Peyer's patch (tissue), 4 donors: Measurements from ENCODE around the gene VSIR. TPM values are rescaled to one million over a fixed set of nuclear protein-coding genes. Genes with fewer than 3 reads are reported as not detected.

Source experiments
- DNase-seq, 3 donors: peaks; one replicate each; pipeline ENCODE4 v3.0.0-alpha.2; 2017 to 2019
- H3K27ac ChIP-seq, 4 donors: fragments of 200-600 bp; sonication (generic); one replicate each; pipeline ENCODE4 v1.5.1; 2016 to 2019
- H3K27me3 ChIP-seq, 2 donors: fragments of 200-600 bp; sonication (generic); one replicate each; pipeline ENCODE4 v1.5.1; 2019
- H3K36me3 ChIP-seq, 3 donors: fragments of 200-600 bp; sonication (generic); one replicate each; pipeline ENCODE4 v1.5.1; 2016 to 2019
- H3K4me1 ChIP-seq, 4 donors: fragments of 200-600 bp; sonication (generic); one replicate each; pipeline ENCODE4 v1.5.1; 2016 to 2019
- H3K4me3 ChIP-seq, 4 donors: fragments of 200-600 bp; sonication (generic); 1 replicate in 3 of 4; 2 replicates in 1 of 4; pipeline ENCODE4 v1.5.1; 2016 to 2019; ENCODE audit warnings: mild to moderate bottlenecking in 1 of 4
- H3K9me3 ChIP-seq, 4 donors: fragments of 200-600 bp; sonication (generic); one replicate each; pipeline ENCODE4 v1.5.1; 2016 to 2019; ENCODE audit warnings: mild to moderate bottlenecking in 1 of 4
- POLR2A ChIP-seq, 2 donors: fragments of 450-650 bp; IDR thresholded peaks; one replicate each; pipeline ENCODE4 v1.5.1; 2017; ENCODE audit warnings: antibody characterized with exemption in 2 of 2, mild to moderate bottlenecking in 2 of 2, moderate library complexity in 2 of 2
- total RNA-seq, 4 donors: library from RNA; depleted of rRNA; stranded (reverse); fragments of >200 nt; gene quantifications; one replicate each; pipeline ENCODE4 v1.1.0, GENCODE V29; 2016
- TF ChIP-seq, protein P1 (sequence below), 6 experiments: fragments of 450-650 bp in 4 of 6; fragments of 200-600 bp in 2 of 6; sonication (generic) in 1 of 6; IDR thresholded peaks; one replicate each; pipeline ENCODE4 v1.5.1; 2017 to 2019; ENCODE audit warnings: antibody characterized with exemption in 6 of 6, mild to moderate bottlenecking in 3 of 6, moderate library complexity in 1 of 6

Gene VSIR
- total RNA-seq, 4 donors from 2014 or later, result 38.0 to 169 (median 127) TPM

DNA sequence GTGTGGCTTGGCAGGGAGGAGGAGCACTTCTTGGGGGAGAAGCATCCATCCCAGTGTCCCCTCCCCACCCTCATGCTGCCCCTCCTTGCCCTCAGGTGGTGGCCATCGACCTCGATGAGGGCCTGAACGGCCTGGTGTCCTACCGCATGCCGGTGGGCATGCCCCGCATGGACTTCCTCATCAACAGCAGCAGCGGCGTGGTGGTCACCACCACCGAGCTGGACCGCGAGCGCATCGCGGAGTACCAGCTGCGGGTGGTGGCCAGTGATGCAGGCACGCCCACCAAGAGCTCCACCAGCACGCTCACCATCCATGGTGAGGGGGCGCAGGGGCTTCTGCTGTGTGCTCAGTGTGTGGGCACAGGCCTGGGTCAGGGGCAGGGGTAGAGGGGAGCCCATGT is 68.5 kb downstream of the VSIR start:
- no peaks in the 10 kb centered on the region for H3K36me3 ChIP-seq
- no peak overlapping the region for H3K4me3 ChIP-seq
- TF ChIP-seq POLR2A (IDR thresholded peaks at IDR 0.05), result no peak
- TF ChIP-seq, protein P1, sequence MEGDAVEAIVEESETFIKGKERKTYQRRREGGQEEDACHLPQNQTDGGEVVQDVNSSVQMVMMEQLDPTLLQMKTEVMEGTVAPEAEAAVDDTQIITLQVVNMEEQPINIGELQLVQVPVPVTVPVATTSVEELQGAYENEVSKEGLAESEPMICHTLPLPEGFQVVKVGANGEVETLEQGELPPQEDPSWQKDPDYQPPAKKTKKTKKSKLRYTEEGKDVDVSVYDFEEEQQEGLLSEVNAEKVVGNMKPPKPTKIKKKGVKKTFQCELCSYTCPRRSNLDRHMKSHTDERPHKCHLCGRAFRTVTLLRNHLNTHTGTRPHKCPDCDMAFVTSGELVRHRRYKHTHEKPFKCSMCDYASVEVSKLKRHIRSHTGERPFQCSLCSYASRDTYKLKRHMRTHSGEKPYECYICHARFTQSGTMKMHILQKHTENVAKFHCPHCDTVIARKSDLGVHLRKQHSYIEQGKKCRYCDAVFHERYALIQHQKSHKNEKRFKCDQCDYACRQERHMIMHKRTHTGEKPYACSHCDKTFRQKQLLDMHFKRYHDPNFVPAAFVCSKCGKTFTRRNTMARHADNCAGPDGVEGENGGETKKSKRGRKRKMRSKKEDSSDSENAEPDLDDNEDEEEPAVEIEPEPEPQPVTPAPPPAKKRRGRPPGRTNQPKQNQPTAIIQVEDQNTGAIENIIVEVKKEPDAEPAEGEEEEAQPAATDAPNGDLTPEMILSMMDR (IDR thresholded peaks at IDR 0.05), result no peak
- no peak overlapping the region for H3K27ac ChIP-seq
- no peaks in the 10 kb centered on the region for H3K27me3 ChIP-seq
- DNase-seq, result no peak
- peaks cover 0 to 10% (median 3%) of the 10 kb centered on the region in 4 donors for H3K4me1 ChIP-seq
- H3K9me3 ChIP-seq, result no peaks in the 10 kb centered on the region

DNA sequence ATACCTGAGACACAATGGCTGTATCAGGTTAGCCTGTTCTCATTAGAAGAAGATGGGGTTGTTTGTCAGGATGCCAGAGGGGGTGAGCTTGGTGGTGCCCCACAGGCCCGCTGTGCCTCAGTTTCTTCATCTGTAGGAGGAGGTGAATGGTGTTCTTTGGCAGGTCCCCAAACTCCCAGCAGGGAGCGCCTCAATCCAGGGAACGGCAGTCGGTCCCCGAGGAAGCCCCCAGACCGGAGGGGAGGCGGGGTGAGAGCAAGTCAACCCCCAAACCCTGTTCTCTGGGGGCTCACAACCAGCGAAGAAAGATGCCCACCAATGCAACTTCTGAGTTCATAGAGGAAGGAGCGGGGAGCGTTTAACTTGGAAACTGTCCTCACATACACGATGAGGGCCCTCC is 69.7 kb downstream of the VSIR start:
- TF ChIP-seq, protein P1 (IDR thresholded peaks at IDR 0.05), result no peak
- TF ChIP-seq POLR2A (IDR thresholded peaks at IDR 0.05), result no peak
- no peak for DNase-seq
- H3K4me1 ChIP-seq, result peaks cover 0 to 8% (median 2%) of the 10 kb centered on the region in 4 donors

DNA sequence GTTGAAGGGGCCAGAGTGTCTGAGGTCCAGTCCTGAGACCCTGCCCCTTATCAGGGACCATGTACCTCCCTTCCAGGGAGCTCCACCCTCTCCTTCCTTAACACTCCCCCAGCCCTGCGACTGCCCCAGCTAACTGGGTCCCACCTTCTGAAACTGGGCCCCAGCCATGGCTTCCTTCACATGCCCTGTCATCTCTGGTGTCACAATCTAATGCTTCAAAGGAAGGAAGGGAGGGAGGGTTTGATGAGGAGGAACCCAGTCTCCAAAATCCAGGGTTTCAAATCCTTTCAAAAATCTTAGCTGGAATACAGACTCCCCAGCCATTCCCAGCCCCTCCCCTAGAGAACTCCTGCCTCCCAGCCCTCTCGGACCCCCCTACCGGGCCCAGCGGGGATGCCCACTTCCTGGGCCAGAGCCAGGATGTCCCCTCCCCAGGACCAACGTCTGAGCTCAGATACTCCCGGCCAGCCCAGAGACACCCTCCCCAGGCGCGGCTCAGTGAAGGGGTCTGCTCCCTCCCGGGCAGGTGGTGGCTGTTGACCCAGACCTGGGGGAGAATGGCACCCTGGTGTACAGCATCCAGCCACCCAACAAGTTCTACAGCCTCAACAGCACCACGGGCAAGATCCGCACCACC is 71.7 kb downstream of the VSIR start:
- Histone ChIP-seq H3K27me3 (no peaks in the 10 kb centered on the region), H3K27ac (no peak overlapping the region), H3K4me3 (no peak overlapping the region), H3K36me3 (no peaks in the 10 kb centered on the region), H3K4me1 (peaks cover 0 to 8% (median 1%) of the 10 kb centered on the region in 4 donors), H3K9me3 (no peaks in the 10 kb centered on the region)
- DNase-seq, result no peak
- TF ChIP-seq POLR2A (IDR thresholded peaks at IDR 0.05), result no peak
- TF ChIP-seq, protein P1 (IDR thresholded peaks at IDR 0.05), result no peak

More for the DNA sequence above, 69.7 kb downstream of the VSIR start:
- H3K27ac ChIP-seq, result no peak overlapping the region
- H3K4me3 ChIP-seq, result no peak overlapping the region
- H3K36me3 ChIP-seq, result no peaks in the 10 kb centered on the region
- no peaks in the 10 kb centered on the region for H3K27me3 ChIP-seq
- no peaks in the 10 kb centered on the region for H3K9me3 ChIP-seq

DNA sequence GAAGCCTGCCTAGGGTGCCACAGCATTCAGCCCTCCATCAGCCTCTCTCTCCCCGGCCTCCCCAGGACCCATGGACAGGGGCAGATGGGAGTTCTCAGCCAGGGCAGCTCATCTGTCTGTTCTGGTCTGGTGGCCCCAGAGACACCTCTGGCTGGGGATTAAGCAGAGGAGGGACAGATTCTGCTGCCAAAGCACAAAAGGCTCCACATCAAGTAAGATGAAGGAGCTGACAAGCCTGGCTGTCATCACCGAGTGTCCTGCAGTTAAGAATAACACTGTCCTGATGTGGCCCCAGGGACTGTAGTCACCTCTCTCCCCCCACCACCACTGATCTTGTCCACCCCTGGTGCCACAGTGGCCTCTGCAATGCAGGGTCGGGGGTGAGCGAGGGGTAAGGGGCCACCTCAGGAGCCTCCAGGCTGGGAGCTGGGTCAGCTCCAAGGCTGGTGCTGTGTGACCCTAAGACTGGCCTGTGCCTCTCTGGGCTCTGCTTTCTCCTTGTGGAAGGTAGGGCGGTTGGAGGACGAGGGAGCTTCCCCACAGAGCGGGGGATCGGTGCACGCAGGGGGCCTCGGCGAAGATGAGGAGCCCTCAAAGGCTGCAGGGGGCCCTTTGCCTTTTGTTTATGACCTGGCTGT is 72.5 kb downstream of the VSIR start:
- H3K9me3 ChIP-seq, result no peaks in the 10 kb centered on the region
- H3K36me3 ChIP-seq, result no peaks in the 10 kb centered on the region
- TF ChIP-seq, protein P1 (IDR thresholded peaks at IDR 0.05), result no peak
- TF ChIP-seq POLR2A (IDR thresholded peaks at IDR 0.05), result no peak
- H3K27ac ChIP-seq, result no peak overlapping the region
- H3K4me1 ChIP-seq, result peaks cover 0 to 13% (median 3%) of the 10 kb centered on the region in 4 donors
- H3K4me3 ChIP-seq, result no peak overlapping the region
- no peak for DNase-seq
- no peaks in the 10 kb centered on the region for H3K27me3 ChIP-seq

DNA sequence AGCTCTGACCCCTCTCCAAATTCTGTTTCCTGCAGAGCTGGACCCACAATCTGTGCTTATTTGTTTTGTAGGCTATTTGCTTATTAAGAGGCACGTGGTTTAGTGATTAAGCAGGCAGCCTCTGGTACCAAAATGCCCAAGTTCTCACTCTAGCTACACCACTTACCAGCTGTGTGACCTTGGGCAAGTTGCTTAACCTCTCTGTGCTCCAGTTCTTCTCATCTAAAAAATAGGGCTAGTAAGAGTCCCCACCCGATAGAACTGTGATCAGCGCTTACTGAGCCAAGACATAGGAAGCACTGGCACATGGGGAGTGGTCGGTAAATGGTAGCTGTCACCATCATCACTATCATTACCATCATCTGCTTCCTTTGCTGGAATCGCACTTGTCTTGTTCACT is 74.6 kb downstream of the VSIR start:
- Histone ChIP-seq H3K36me3 (no peaks in the 10 kb centered on the region), H3K4me3 (no peak overlapping the region), H3K27ac (no peak overlapping the region), H3K9me3 (no peaks in the 10 kb centered on the region), H3K4me1 (peaks cover 0 to 24% (median 16%) of the 10 kb centered on the region in 4 donors), H3K27me3 (no peaks in the 10 kb centered on the region)
- no peak for DNase-seq
- TF ChIP-seq, protein P1 (IDR thresholded peaks at IDR 0.05), result no peak
- no peak for TF ChIP-seq POLR2A (IDR thresholded peaks at IDR 0.05)
